H1 (cell line): ENCODE data around the gene ABHD4. TPM values are rescaled to one million over a fixed set of nuclear protein-coding genes. Genes with fewer than 3 reads are reported as not detected.
A peak's percentile ranks its signal among the peaks of the same experiment; 100 is the strongest.

Experiments used
- CTCF ChIA-PET: fragments of 300-600 bp; sonication (Branson Sonifier 250); formaldehyde crosslinking; loops from one replicate; lab custom pipeline; 2021; ENCODE audit not compliant: partially characterized antibody; lab: Charles Lee
- POLR2A ChIA-PET: fragments of 300-600 bp; sonication (Branson Sonifier 250); formaldehyde crosslinking; loops from one replicate; lab custom pipeline; 2021; ENCODE audit warnings: inconsistent platforms; ENCODE audit not compliant: partially characterized antibody; lab: Charles Lee
- DNase-seq, 2 experiments: peaks; one replicate each; pipeline versions ENCODE4 v3.0.0 to v3.0.0-alpha.2; 2010 to 2022; ENCODE audit warnings: low spot score in 2 of 2, low read depth in 1 of 2, mixed read lengths in 1 of 2
- FAIRE-seq: peaks from 2 replicates; lab custom pipeline; 2011; peaks lifted over from hg19 to GRCh38; lab: Jason Lieb, UNC
- H2AFZ ChIP-seq: 2 replicates; pipeline ENCODE4 v1.8.1; 2012; ENCODE audit warnings: low read length, inconsistent platforms
- H2AK5ac ChIP-seq: 2 replicates; pipeline ENCODE4 v1.6.1; 2013; ENCODE audit warnings: low read depth, low read length
- H2BK120ac ChIP-seq: replicated peaks from 2 replicates; pipeline ENCODE3; 2013; ENCODE audit warnings: low read depth, low read length, inconsistent platforms
- H2BK12ac ChIP-seq: 2 replicates; pipeline ENCODE4 v1.6.1; 2013; ENCODE audit warnings: low read depth, low read length
- H2BK15ac ChIP-seq: 2 replicates; pipeline ENCODE4 v1.6.1; 2013; ENCODE audit warnings: low read length
- H2BK20ac ChIP-seq: 2 replicates; pipeline ENCODE4 v1.6.1; 2013; ENCODE audit warnings: low read length
- H2BK5ac ChIP-seq: 2 replicates; pipeline ENCODE4 v1.6.1; 2013; ENCODE audit warnings: low read depth, low read length
- H3K14ac ChIP-seq: 2 replicates; pipeline ENCODE4 v1.6.1; 2013; ENCODE audit warnings: inconsistent platforms; ENCODE audit not compliant: insufficient read length
- H3K18ac ChIP-seq: 2 replicates; pipeline ENCODE4 v1.6.1; 2013; ENCODE audit warnings: low read length; ENCODE audit errors: extremely low read depth
- H3K23ac ChIP-seq: 2 replicates; pipeline ENCODE4 v1.6.1; 2013; ENCODE audit warnings: inconsistent platforms; ENCODE audit not compliant: insufficient read length
- H3K23me2 ChIP-seq: 2 replicates; pipeline ENCODE4 v1.6.1; 2013; ENCODE audit warnings: low read depth, low read length
- H3K27ac ChIP-seq: 2 replicates; pipeline ENCODE4 v1.6.1; 2011; ENCODE audit warnings: low read depth, low read length, inconsistent platforms
- H3K27me3 ChIP-seq, 4 experiments: replicated peaks in 1 of 4; 1 replicate in 1 of 4; 2 replicates in 3 of 4; pipeline versions ENCODE4 v1.6.1 to v1.8.1; 2011 to 2013; ENCODE audit warnings: low read length in 3 of 4, mild to moderate bottlenecking in 3 of 4, inconsistent platforms in 2 of 4, mixed read lengths in 2 of 4, moderate library complexity in 1 of 4; ENCODE audit not compliant: control insufficient read depth in 3 of 4, insufficient read depth in 3 of 4; ENCODE audit errors: extremely low read depth in 1 of 4
- H3K36me3 ChIP-seq, 4 experiments: 2 replicates each; pipeline versions ENCODE4 v1.6.1 to v1.8.1; 2011 to 2013; ENCODE audit warnings: mild to moderate bottlenecking in 4 of 4, low read length in 3 of 4, moderate library complexity in 2 of 4, control low read depth in 1 of 4, inconsistent platforms in 1 of 4; ENCODE audit not compliant: insufficient read depth in 4 of 4, control insufficient read depth in 2 of 4
- H3K4ac ChIP-seq: replicated peaks from 2 replicates; pipeline ENCODE3; 2013; ENCODE audit warnings: low read length, low read depth, mixed read lengths, inconsistent platforms; ENCODE audit not compliant: insufficient read length
- H3K4me1 ChIP-seq, 4 experiments: replicated peaks in 1 of 4; 1 replicate in 1 of 4; 2 replicates in 3 of 4; pipeline versions ENCODE4 v1.6.1 to v1.8.1; 2011 to 2013; ENCODE audit warnings: low read length in 3 of 4, inconsistent platforms in 2 of 4, mixed read lengths in 1 of 4; ENCODE audit not compliant: insufficient read depth in 4 of 4, control insufficient read depth in 3 of 4
- H3K4me2 ChIP-seq, 2 experiments: 2 replicates each; pipeline versions ENCODE4 v1.6.1 to v1.8.1; 2011 to 2013; ENCODE audit warnings: low read depth in 2 of 2, low read length in 2 of 2, control low read depth in 1 of 2, inconsistent platforms in 1 of 2, mild to moderate bottlenecking in 1 of 2; ENCODE audit not compliant: insufficient read depth in 1 of 2
- H3K4me3 ChIP-seq, 4 experiments: fragments of 200-600, 300-600 bp in 1 of 4; sonication (generic), shearing (Covaris generic), sonication (Bioruptor Twin) in 1 of 4; 2 replicates each; pipeline versions ENCODE4 v1.5.1 to v1.8.1; 2011 to 2016; ENCODE audit warnings: low read length in 4 of 4, low read depth in 3 of 4, control low read depth in 2 of 4, inconsistent platforms in 2 of 4, mild to moderate bottlenecking in 2 of 4, mixed read lengths in 1 of 4, moderate library complexity in 1 of 4; ENCODE audit not compliant: insufficient read depth in 2 of 4; ENCODE audit errors: extremely low read depth in 1 of 4
- H3K56ac ChIP-seq: replicated peaks from 2 replicates; pipeline ENCODE3; 2013; ENCODE audit warnings: low read depth, mild to moderate bottlenecking, mixed read lengths, low read length, inconsistent platforms; ENCODE audit not compliant: insufficient read length
- H3K79me1 ChIP-seq: 2 replicates; pipeline ENCODE4 v1.6.1; 2013; ENCODE audit warnings: low read depth, low read length, control low read depth
- H3K79me2 ChIP-seq, 2 experiments: 2 replicates each; pipeline versions ENCODE4 v1.6.1 to v1.8.1; 2012 to 2013; ENCODE audit warnings: low read length in 2 of 2, mild to moderate bottlenecking in 2 of 2, inconsistent platforms in 1 of 2; ENCODE audit not compliant: insufficient read depth in 2 of 2, control insufficient read depth in 1 of 2
- H3K9ac ChIP-seq, 4 experiments: replicated peaks in 1 of 4; 1 replicate in 1 of 4; 2 replicates in 3 of 4; pipeline versions ENCODE4 v1.6.1 to v1.8.1; 2011 to 2013; ENCODE audit warnings: low read depth in 3 of 4, low read length in 3 of 4, control low read depth in 2 of 4, mild to moderate bottlenecking in 2 of 4, moderate library complexity in 2 of 4, inconsistent platforms in 1 of 4; ENCODE audit errors: extremely low read depth in 1 of 4
- H3K9me3 ChIP-seq, 2 experiments: 2 replicates each; pipeline versions ENCODE4 v1.6.1 to v1.8.1; 2012 to 2013; ENCODE audit warnings: mild to moderate bottlenecking in 2 of 2, moderate library complexity in 2 of 2, control low read depth in 1 of 2, inconsistent platforms in 1 of 2, low read depth in 1 of 2, low read length in 1 of 2, mixed read lengths in 1 of 2; ENCODE audit not compliant: insufficient read depth in 2 of 2
- H4K20me1 ChIP-seq, 2 experiments: replicated peaks in 1 of 2; 2 replicates each; pipeline versions ENCODE3 to v1.8.1; 2011 to 2013; ENCODE audit warnings: inconsistent platforms in 2 of 2, low read length in 2 of 2, mild to moderate bottlenecking in 1 of 2; ENCODE audit not compliant: insufficient read depth in 2 of 2, control insufficient read depth in 1 of 2
- H4K5ac ChIP-seq: 2 replicates; pipeline ENCODE4 v1.6.1; 2013; ENCODE audit warnings: low read length, low read depth, mixed read lengths, inconsistent platforms; ENCODE audit not compliant: insufficient read length
- H4K8ac ChIP-seq: 2 replicates; pipeline ENCODE4 v1.8.0; 2013; ENCODE audit warnings: mild to moderate bottlenecking, moderate library complexity, low read length, inconsistent platforms; ENCODE audit not compliant: insufficient read depth; ENCODE audit errors: extremely low read depth
- H4K91ac ChIP-seq: replicated peaks from 2 replicates; pipeline ENCODE3; 2013; ENCODE audit warnings: low read length, mixed read lengths, inconsistent platforms; ENCODE audit not compliant: insufficient read length
- CHD1 ChIP-seq: IDR thresholded peaks from 2 replicates; pipeline ENCODE4 v1.6.1; 2012; ENCODE audit warnings: low read depth, low read length, improper control_type of control experiment
- POU5F1 ChIP-seq: IDR thresholded peaks from 2 replicates; pipeline ENCODE4 v1.6.1; 2011; ENCODE audit warnings: low read depth, mild to moderate bottlenecking, low read length, moderate library complexity
- RAD21 ChIP-seq, 2 experiments: IDR thresholded peaks in 1 of 2; conservative IDR thresholded peaks in 1 of 2; 2 replicates each; pipeline ENCODE4 v1.6.1; 2011; ENCODE audit warnings: low read depth in 2 of 2, low read length in 2 of 2, improper control_type of control experiment in 1 of 2, inconsistent platforms in 1 of 2, mild to moderate bottlenecking in 1 of 2, moderate library complexity in 1 of 2
- RXRA ChIP-seq: IDR thresholded peaks from 2 replicates; pipeline ENCODE4 v1.6.1; 2011; ENCODE audit warnings: low read depth, mild to moderate bottlenecking, low read length, moderate library complexity; ENCODE audit not compliant: insufficient read depth
- WGBS, 2 experiments: shearing (Covaris generic) in 1 of 2; methylation state at CpG; one replicate each; pipeline versions ENCODE4 v1.1.6 to v1.1.7; 2013 to 2015; ENCODE audit warnings: low lambda C conversion rate in 2 of 2, mixed read lengths in 2 of 2, inconsistent platforms in 1 of 2, low coverage in 1 of 2, missing lambda C conversion rate in 1 of 2; ENCODE audit not compliant: insufficient replicate concordance in 2 of 2, insufficient coverage in 1 of 2, insufficient read length in 1 of 2; ENCODE audit errors: extremely low coverage in 1 of 2, missing lambda C conversion rate in 1 of 2; 5-methylcytosine and 5-hydroxymethylcytosine counted together
- polyA plus RNA-seq, 7 experiments: library from polyadenylated mRNA; depleted of rRNA in 3 of 7; stranded (reverse) in 5 of 7; unstranded in 2 of 7; fragments of >200 nt in 5 of 7; fragments of 200-250 nt in 2 of 7; gene quantifications; 1 replicate in 5 of 7; 2 replicates in 1 of 7; 4 replicates in 1 of 7; pipeline versions ENCODE4 v1.2.1 to v1.2.3, GENCODE V29; 2011 to 2013; ENCODE audit warnings: missing spikeins in 2 of 7, mixed read lengths in 2 of 7
- total RNA-seq: library from RNA; stranded (reverse); fragmentation: NEBNext Ultra II Directional; extraction: Animal tissue kit (Norgen Biotek cat#: 25700); gene quantifications from 2 replicates; pipeline ENCODE4 v1.2.1, GENCODE V29; 2021
- TF ChIP-seq, protein P1 (sequence below), 3 experiments: IDR thresholded peaks; 1 replicate in 2 of 3; 2 replicates in 1 of 3; pipeline versions ENCODE4 v1.5.1 to v1.6.1; 2011; ENCODE audit warnings: low read length in 3 of 3, mild to moderate bottlenecking in 3 of 3, inconsistent platforms in 2 of 3, low read depth in 1 of 3, moderate library complexity in 1 of 3; ENCODE audit not compliant: insufficient read depth in 1 of 3; ENCODE audit errors: control extremely low read depth in 1 of 3
- TF ChIP-seq, protein P2 (sequence below): IDR thresholded peaks from 2 replicates; pipeline ENCODE4 v1.6.1; 2011; ENCODE audit warnings: low read length, improper control_type of control experiment
- TF ChIP-seq, protein P3 (sequence below): IDR thresholded peaks from 2 replicates; pipeline ENCODE4 v1.6.1; 2012; ENCODE audit warnings: inconsistent platforms

ABHD4 gene
- total and polyA plus RNA-seq, 2 of the 8 experiments (the other 6 are each of a cell fraction or from before 2014, with no cell fraction given), result 32.4 to 42.9 TPM

DNA sequence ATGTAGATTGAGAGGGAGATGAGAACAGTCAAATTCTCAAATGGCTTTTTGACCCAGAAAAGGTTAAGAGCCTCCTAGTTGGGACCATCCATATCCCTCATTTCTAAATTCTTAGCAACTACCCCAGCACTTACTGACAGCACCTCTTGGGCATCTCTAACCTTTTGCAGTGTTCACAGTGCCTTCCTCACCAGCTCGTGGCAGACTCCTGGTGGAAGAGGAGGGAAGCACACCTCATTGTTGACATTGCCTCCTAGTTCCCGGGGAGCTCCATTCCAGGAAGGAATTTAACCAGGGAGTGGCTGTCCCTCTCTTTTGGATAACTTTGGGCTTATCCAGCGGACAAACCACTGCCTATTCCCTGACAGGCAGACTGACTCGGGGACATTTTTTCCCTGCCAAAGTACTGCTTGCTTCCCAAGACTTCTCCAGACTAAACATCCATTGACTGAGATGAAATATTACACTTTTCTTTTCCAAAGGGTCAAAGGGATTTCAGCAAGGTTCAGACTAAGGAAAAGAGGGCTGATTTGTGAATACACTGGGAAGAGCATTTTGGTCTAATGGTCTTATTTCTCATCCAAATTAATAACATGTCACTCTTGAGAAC, 55.0 kb downstream of the ABHD4 start:
- Histone ChIP-seq H2AFZ (peak overlapping the region; percentile 52), H3K18ac (no peak overlapping the region), H3K4me2 (no peak overlapping the region), H3K9me3 (no peaks in the 10 kb centered on the region), H3K79me1 (no peaks in the 10 kb centered on the region), H3K9ac (no peak overlapping the region), H4K91ac (no peak overlapping the region), H2BK5ac (no peak overlapping the region), H3K14ac (no peak overlapping the region), H2BK15ac (no peak overlapping the region), H3K4ac (no peak overlapping the region), H2AK5ac (no peak overlapping the region), H3K27me3 (0 out of 7 replicates have a peak, but pooled peaks cover 0 to 2% (median 0%) of the 10 kb centered on the region in 4 experiments), H3K4me1 (no peaks in the 10 kb centered on the region), H3K79me2 (no peaks in the 10 kb centered on the region), H2BK12ac (no peak overlapping the region), H3K36me3 (no peaks in the 10 kb centered on the region), H3K23me2 (no peaks in the 10 kb centered on the region), H3K23ac (no peak overlapping the region), H4K8ac (no peak overlapping the region), H3K56ac (no peak overlapping the region), H3K27ac (no peak overlapping the region), H4K20me1 (no peaks in the 10 kb centered on the region), H2BK20ac (no peak overlapping the region), H4K5ac (no peak overlapping the region), H3K4me3 (no peak overlapping the region), H2BK120ac (no peak overlapping the region)
- DNase-seq (peak; percentile 62 to 84), FAIRE-seq (peak; percentile 94)
- 24% methylated on average over 4 of the region's 4 CpGs; no CpG with 5 or more reads in 1 of the 2 experiments for WGBS, 2 experiments
- CTCF ChIA-PET, result interaction anchor here (0.6 to 6.7 kb wide), 39 partner anchors 9 to 268 kb away, joined by 3 to 78 read pairs (median 4); partner anchors contain the start of genes ABHD4, DAD1, OR6J1 and SLC7A7
- POLR2A ChIA-PET, result interaction anchor here (1.0 to 1.5 kb wide), 3 partner anchors 81 to 98 kb away, joined by 3 to 4 read pairs (median 3); no protein-coding TSS in a partner anchor
- TF ChIP-seq, protein P1, sequence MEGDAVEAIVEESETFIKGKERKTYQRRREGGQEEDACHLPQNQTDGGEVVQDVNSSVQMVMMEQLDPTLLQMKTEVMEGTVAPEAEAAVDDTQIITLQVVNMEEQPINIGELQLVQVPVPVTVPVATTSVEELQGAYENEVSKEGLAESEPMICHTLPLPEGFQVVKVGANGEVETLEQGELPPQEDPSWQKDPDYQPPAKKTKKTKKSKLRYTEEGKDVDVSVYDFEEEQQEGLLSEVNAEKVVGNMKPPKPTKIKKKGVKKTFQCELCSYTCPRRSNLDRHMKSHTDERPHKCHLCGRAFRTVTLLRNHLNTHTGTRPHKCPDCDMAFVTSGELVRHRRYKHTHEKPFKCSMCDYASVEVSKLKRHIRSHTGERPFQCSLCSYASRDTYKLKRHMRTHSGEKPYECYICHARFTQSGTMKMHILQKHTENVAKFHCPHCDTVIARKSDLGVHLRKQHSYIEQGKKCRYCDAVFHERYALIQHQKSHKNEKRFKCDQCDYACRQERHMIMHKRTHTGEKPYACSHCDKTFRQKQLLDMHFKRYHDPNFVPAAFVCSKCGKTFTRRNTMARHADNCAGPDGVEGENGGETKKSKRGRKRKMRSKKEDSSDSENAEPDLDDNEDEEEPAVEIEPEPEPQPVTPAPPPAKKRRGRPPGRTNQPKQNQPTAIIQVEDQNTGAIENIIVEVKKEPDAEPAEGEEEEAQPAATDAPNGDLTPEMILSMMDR (IDR thresholded peaks at IDR 0.05; ENCODE audit: control extremely low read depth in 1 of 3, insufficient read depth in 1 of 3, low read depth in 1 of 3, low read length in 3 of 3), result peak; percentile 87 to 94 (median 89)
- no peak for TF ChIP-seq RXRA
- no peak for TF ChIP-seq CHD1
- TF ChIP-seq, protein P2, sequence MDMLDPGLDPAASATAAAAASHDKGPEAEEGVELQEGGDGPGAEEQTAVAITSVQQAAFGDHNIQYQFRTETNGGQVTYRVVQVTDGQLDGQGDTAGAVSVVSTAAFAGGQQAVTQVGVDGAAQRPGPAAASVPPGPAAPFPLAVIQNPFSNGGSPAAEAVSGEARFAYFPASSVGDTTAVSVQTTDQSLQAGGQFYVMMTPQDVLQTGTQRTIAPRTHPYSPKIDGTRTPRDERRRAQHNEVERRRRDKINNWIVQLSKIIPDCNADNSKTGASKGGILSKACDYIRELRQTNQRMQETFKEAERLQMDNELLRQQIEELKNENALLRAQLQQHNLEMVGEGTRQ, result no peak
- TF ChIP-seq RAD21 (IDR thresholded peaks at IDR 0.05 in 1 of 2, conservative IDR thresholded peaks at IDR 0.05 in 1 of 2; ENCODE audit: low read depth in 2 of 2, low read length in 2 of 2), result peak; percentile 87
- no peak for TF ChIP-seq POU5F1
- TF ChIP-seq, protein P3, sequence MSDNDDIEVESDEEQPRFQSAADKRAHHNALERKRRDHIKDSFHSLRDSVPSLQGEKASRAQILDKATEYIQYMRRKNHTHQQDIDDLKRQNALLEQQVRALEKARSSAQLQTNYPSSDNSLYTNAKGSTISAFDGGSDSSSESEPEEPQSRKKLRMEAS, result 0 out of 2 replicates have a peak, but pooled peaks have one; percentile 58
